H1 (cell line): ENCODE measurements around the gene CRTAP. TPM values are rescaled to one million over a fixed set of nuclear protein-coding genes. Genes with fewer than 3 reads are reported as not detected.
"Not testable (repeated sequence)": the region's sequence is repeated elsewhere in the genome, so short reads cannot be mapped to it uniquely, and the experiment has no call there.

ENCODE experiments used
- CTCF ChIA-PET: fragments of 300-600 bp; sonication (Branson Sonifier 250); formaldehyde crosslinking; loops from one replicate; lab custom pipeline; 2021; ENCODE audit not compliant: partially characterized antibody; lab: Charles Lee
- POLR2A ChIA-PET: fragments of 300-600 bp; sonication (Branson Sonifier 250); formaldehyde crosslinking; loops from one replicate; lab custom pipeline; 2021; ENCODE audit warnings: inconsistent platforms; ENCODE audit not compliant: partially characterized antibody; lab: Charles Lee
- DNase-seq, 2 experiments: peaks; one replicate each; pipeline versions ENCODE4 v3.0.0 to v3.0.0-alpha.2; 2010 to 2022; ENCODE audit warnings: low spot score in 2 of 2, low read depth in 1 of 2, mixed read lengths in 1 of 2
- FAIRE-seq: peaks from 2 replicates; lab custom pipeline; 2011; peaks lifted over from hg19 to GRCh38; lab: Jason Lieb, UNC
- H2AFZ ChIP-seq: 2 replicates; pipeline ENCODE4 v1.8.1; 2012; ENCODE audit warnings: low read length, inconsistent platforms
- H2AK5ac ChIP-seq: 2 replicates; pipeline ENCODE4 v1.6.1; 2013; ENCODE audit warnings: low read depth, low read length
- H2BK120ac ChIP-seq: replicated peaks from 2 replicates; pipeline ENCODE3; 2013; ENCODE audit warnings: low read depth, low read length, inconsistent platforms
- H2BK12ac ChIP-seq: 2 replicates; pipeline ENCODE4 v1.6.1; 2013; ENCODE audit warnings: low read depth, low read length
- H2BK15ac ChIP-seq: 2 replicates; pipeline ENCODE4 v1.6.1; 2013; ENCODE audit warnings: low read length
- H2BK20ac ChIP-seq: 2 replicates; pipeline ENCODE4 v1.6.1; 2013; ENCODE audit warnings: low read length
- H2BK5ac ChIP-seq: 2 replicates; pipeline ENCODE4 v1.6.1; 2013; ENCODE audit warnings: low read depth, low read length
- H3K14ac ChIP-seq: 2 replicates; pipeline ENCODE4 v1.6.1; 2013; ENCODE audit warnings: inconsistent platforms; ENCODE audit not compliant: insufficient read length
- H3K18ac ChIP-seq: 2 replicates; pipeline ENCODE4 v1.6.1; 2013; ENCODE audit warnings: low read length; ENCODE audit errors: extremely low read depth
- H3K23ac ChIP-seq: 2 replicates; pipeline ENCODE4 v1.6.1; 2013; ENCODE audit warnings: inconsistent platforms; ENCODE audit not compliant: insufficient read length
- H3K23me2 ChIP-seq: 2 replicates; pipeline ENCODE4 v1.6.1; 2013; ENCODE audit warnings: low read depth, low read length
- H3K27ac ChIP-seq: 2 replicates; pipeline ENCODE4 v1.6.1; 2011; ENCODE audit warnings: low read depth, low read length, inconsistent platforms
- H3K27me3 ChIP-seq, 4 experiments: replicated peaks in 1 of 4; 1 replicate in 1 of 4; 2 replicates in 3 of 4; pipeline versions ENCODE4 v1.6.1 to v1.8.1; 2011 to 2013; ENCODE audit warnings: low read length in 3 of 4, mild to moderate bottlenecking in 3 of 4, inconsistent platforms in 2 of 4, mixed read lengths in 2 of 4, moderate library complexity in 1 of 4; ENCODE audit not compliant: control insufficient read depth in 3 of 4, insufficient read depth in 3 of 4; ENCODE audit errors: extremely low read depth in 1 of 4
- H3K36me3 ChIP-seq, 4 experiments: 2 replicates each; pipeline versions ENCODE4 v1.6.1 to v1.8.1; 2011 to 2013; ENCODE audit warnings: mild to moderate bottlenecking in 4 of 4, low read length in 3 of 4, moderate library complexity in 2 of 4, control low read depth in 1 of 4, inconsistent platforms in 1 of 4; ENCODE audit not compliant: insufficient read depth in 4 of 4, control insufficient read depth in 2 of 4
- H3K4ac ChIP-seq: replicated peaks from 2 replicates; pipeline ENCODE3; 2013; ENCODE audit warnings: low read length, low read depth, mixed read lengths, inconsistent platforms; ENCODE audit not compliant: insufficient read length
- H3K4me1 ChIP-seq, 4 experiments: replicated peaks in 1 of 4; 1 replicate in 1 of 4; 2 replicates in 3 of 4; pipeline versions ENCODE4 v1.6.1 to v1.8.1; 2011 to 2013; ENCODE audit warnings: low read length in 3 of 4, inconsistent platforms in 2 of 4, mixed read lengths in 1 of 4; ENCODE audit not compliant: insufficient read depth in 4 of 4, control insufficient read depth in 3 of 4
- H3K4me2 ChIP-seq, 2 experiments: 2 replicates each; pipeline versions ENCODE4 v1.6.1 to v1.8.1; 2011 to 2013; ENCODE audit warnings: low read depth in 2 of 2, low read length in 2 of 2, control low read depth in 1 of 2, inconsistent platforms in 1 of 2, mild to moderate bottlenecking in 1 of 2; ENCODE audit not compliant: insufficient read depth in 1 of 2
- H3K4me3 ChIP-seq, 4 experiments: fragments of 200-600, 300-600 bp in 1 of 4; sonication (generic), shearing (Covaris generic), sonication (Bioruptor Twin) in 1 of 4; 2 replicates each; pipeline versions ENCODE4 v1.5.1 to v1.8.1; 2011 to 2016; ENCODE audit warnings: low read length in 4 of 4, low read depth in 3 of 4, control low read depth in 2 of 4, inconsistent platforms in 2 of 4, mild to moderate bottlenecking in 2 of 4, mixed read lengths in 1 of 4, moderate library complexity in 1 of 4; ENCODE audit not compliant: insufficient read depth in 2 of 4; ENCODE audit errors: extremely low read depth in 1 of 4
- H3K56ac ChIP-seq: replicated peaks from 2 replicates; pipeline ENCODE3; 2013; ENCODE audit warnings: low read depth, mild to moderate bottlenecking, mixed read lengths, low read length, inconsistent platforms; ENCODE audit not compliant: insufficient read length
- H3K79me1 ChIP-seq: 2 replicates; pipeline ENCODE4 v1.6.1; 2013; ENCODE audit warnings: low read depth, low read length, control low read depth
- H3K79me2 ChIP-seq, 2 experiments: 2 replicates each; pipeline versions ENCODE4 v1.6.1 to v1.8.1; 2012 to 2013; ENCODE audit warnings: low read length in 2 of 2, mild to moderate bottlenecking in 2 of 2, inconsistent platforms in 1 of 2; ENCODE audit not compliant: insufficient read depth in 2 of 2, control insufficient read depth in 1 of 2
- H3K9ac ChIP-seq, 4 experiments: replicated peaks in 1 of 4; 1 replicate in 1 of 4; 2 replicates in 3 of 4; pipeline versions ENCODE4 v1.6.1 to v1.8.1; 2011 to 2013; ENCODE audit warnings: low read depth in 3 of 4, low read length in 3 of 4, control low read depth in 2 of 4, mild to moderate bottlenecking in 2 of 4, moderate library complexity in 2 of 4, inconsistent platforms in 1 of 4; ENCODE audit errors: extremely low read depth in 1 of 4
- H3K9me3 ChIP-seq, 2 experiments: 2 replicates each; pipeline versions ENCODE4 v1.6.1 to v1.8.1; 2012 to 2013; ENCODE audit warnings: mild to moderate bottlenecking in 2 of 2, moderate library complexity in 2 of 2, control low read depth in 1 of 2, inconsistent platforms in 1 of 2, low read depth in 1 of 2, low read length in 1 of 2, mixed read lengths in 1 of 2; ENCODE audit not compliant: insufficient read depth in 2 of 2
- H4K20me1 ChIP-seq, 2 experiments: replicated peaks in 1 of 2; 2 replicates each; pipeline versions ENCODE3 to v1.8.1; 2011 to 2013; ENCODE audit warnings: inconsistent platforms in 2 of 2, low read length in 2 of 2, mild to moderate bottlenecking in 1 of 2; ENCODE audit not compliant: insufficient read depth in 2 of 2, control insufficient read depth in 1 of 2
- H4K5ac ChIP-seq: 2 replicates; pipeline ENCODE4 v1.6.1; 2013; ENCODE audit warnings: low read length, low read depth, mixed read lengths, inconsistent platforms; ENCODE audit not compliant: insufficient read length
- H4K8ac ChIP-seq: 2 replicates; pipeline ENCODE4 v1.8.0; 2013; ENCODE audit warnings: mild to moderate bottlenecking, moderate library complexity, low read length, inconsistent platforms; ENCODE audit not compliant: insufficient read depth; ENCODE audit errors: extremely low read depth
- H4K91ac ChIP-seq: replicated peaks from 2 replicates; pipeline ENCODE3; 2013; ENCODE audit warnings: low read length, mixed read lengths, inconsistent platforms; ENCODE audit not compliant: insufficient read length
- WGBS, 2 experiments: shearing (Covaris generic) in 1 of 2; methylation state at CpG; one replicate each; pipeline versions ENCODE4 v1.1.6 to v1.1.7; 2013 to 2015; ENCODE audit warnings: low lambda C conversion rate in 2 of 2, mixed read lengths in 2 of 2, inconsistent platforms in 1 of 2, low coverage in 1 of 2, missing lambda C conversion rate in 1 of 2; ENCODE audit not compliant: insufficient replicate concordance in 2 of 2, insufficient coverage in 1 of 2, insufficient read length in 1 of 2; ENCODE audit errors: extremely low coverage in 1 of 2, missing lambda C conversion rate in 1 of 2; 5-methylcytosine and 5-hydroxymethylcytosine counted together
- polyA plus RNA-seq, 7 experiments: library from polyadenylated mRNA; depleted of rRNA in 3 of 7; stranded (reverse) in 5 of 7; unstranded in 2 of 7; fragments of >200 nt in 5 of 7; fragments of 200-250 nt in 2 of 7; gene quantifications; 1 replicate in 5 of 7; 2 replicates in 1 of 7; 4 replicates in 1 of 7; pipeline versions ENCODE4 v1.2.1 to v1.2.3, GENCODE V29; 2011 to 2013; ENCODE audit warnings: missing spikeins in 2 of 7, mixed read lengths in 2 of 7
- total RNA-seq: library from RNA; stranded (reverse); fragmentation: NEBNext Ultra II Directional; extraction: Animal tissue kit (Norgen Biotek cat#: 25700); gene quantifications from 2 replicates; pipeline ENCODE4 v1.2.1, GENCODE V29; 2021

Gene CRTAP
- total and polyA plus RNA-seq, 2 of the 8 experiments (the other 6 are each of a cell fraction or from before 2014, with no cell fraction given): 159 to 188 TPM

DNA sequence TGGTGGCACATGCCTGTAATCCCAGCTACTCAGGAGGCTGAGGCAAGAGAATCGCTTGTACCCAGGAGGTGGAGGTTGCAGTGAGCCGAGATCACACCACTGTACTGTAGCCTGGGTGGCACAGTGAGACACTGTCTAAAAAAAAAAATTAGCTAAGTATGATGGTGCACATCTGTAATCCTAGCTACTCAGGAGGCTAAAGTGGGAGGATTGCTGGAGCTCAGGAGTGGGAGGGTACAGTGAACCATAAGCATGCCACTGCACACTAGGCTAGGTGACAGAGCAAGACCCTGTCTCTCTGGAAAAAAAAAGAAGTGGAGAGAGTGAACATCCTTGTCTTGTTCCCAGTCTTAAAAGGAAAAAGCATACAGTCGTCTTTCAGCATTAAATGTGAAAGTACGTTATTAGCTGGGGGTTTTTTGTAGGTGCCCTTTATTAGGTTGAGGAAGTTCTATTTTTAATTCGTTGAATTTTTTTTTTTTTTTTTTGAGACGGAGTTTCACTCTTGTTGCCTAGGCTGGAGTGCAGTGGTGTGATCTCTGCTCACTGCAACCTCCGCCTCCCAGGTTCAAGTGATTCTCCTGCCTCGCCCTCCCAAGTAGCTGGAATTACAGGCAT, 25.3 kb downstream of the CRTAP start:
- not testable (repeated sequence) for H2BK20ac ChIP-seq, H2AFZ ChIP-seq, H3K79me2 ChIP-seq, H3K23me2 ChIP-seq, H4K91ac ChIP-seq, FAIRE-seq, H3K4ac ChIP-seq, H3K27ac ChIP-seq, H3K9me3 ChIP-seq, H3K23ac ChIP-seq, H3K18ac ChIP-seq, H2BK12ac ChIP-seq, H2BK5ac ChIP-seq, H2AK5ac ChIP-seq, H3K4me1 ChIP-seq, H3K9ac ChIP-seq, H3K27me3 ChIP-seq, DNase-seq, H3K14ac ChIP-seq, H2BK120ac ChIP-seq, H4K5ac ChIP-seq, H3K4me2 ChIP-seq, H3K56ac ChIP-seq, H3K4me3 ChIP-seq, H3K79me1 ChIP-seq, H4K8ac ChIP-seq, H4K20me1 ChIP-seq, H2BK15ac ChIP-seq
- H3K36me3 ChIP-seq: peaks cover 0 to 13% (median 6%) of the 10 kb centered on the region in 4 experiments; a peak in 4 of 8 replicates
- ChIA-PET POLR2A (interaction anchor here (1.5 kb wide), 1 partner anchor 8 kb away, joined by 5 read pairs; no protein-coding TSS in a partner anchor), CTCF (interaction anchor here (0.6 to 3.5 kb wide), 5 partner anchors 34 to 520 kb away, joined by 3 to 21 read pairs (median 3); no protein-coding TSS in a partner anchor)
- WGBS, 2 experiments: 87% methylated on average over 7 of the region's 8 CpGs; no CpG with 5 or more reads in 1 of the 2 experiments
